OCI-LY7 (cell line): ENCODE results near the gene GJC2. TPM values are rescaled to one million over a fixed set of nuclear protein-coding genes. Genes with fewer than 3 reads are reported as not detected.

Experiments used
- BruUV-seq: library from RNA; stranded (reverse); fragments of 400-500 nt; replicated peaks from 2 replicates; lab custom pipeline; 2021; lab: Mats Ljungman, UMichigan
- CTCF ChIA-PET: fragments of 300-600 bp; sonication (Branson Sonifier 250); formaldehyde crosslinking; loops from one replicate; lab custom pipeline; 2022; ENCODE audit warnings: antibody characterized with exemption; ENCODE audit not compliant: unreplicated experiment; lab: Charles Lee
- POLR2A ChIA-PET: fragments of 300-600 bp; sonication (Branson Sonifier 250); formaldehyde crosslinking; loops from one replicate; lab custom pipeline; 2022; ENCODE audit warnings: antibody characterized with exemption; lab: Charles Lee
- DNase-seq: peaks from one replicate; pipeline ENCODE4 v3.0.0-alpha.2; 2015; ENCODE audit warnings: low spot score
- H2AFZ ChIP-seq: fragments of 200-600 bp; sonication (generic), shearing (Covaris generic); 2 replicates; pipeline ENCODE4 v1.6.1; 2014; ENCODE audit warnings: mild to moderate bottlenecking, antibody characterized with exemption, low read length, moderate library complexity
- H3K27ac ChIP-seq: fragments of 200-600 bp; sonication (generic); 2 replicates; pipeline ENCODE4 v1.5.1; 2014; ENCODE audit warnings: mixed run types, low read depth, mild to moderate bottlenecking, moderate library complexity, low read length, inconsistent platforms; ENCODE audit not compliant: poor library complexity, severe bottlenecking
- H3K36me3 ChIP-seq: fragments of 200-600 bp; sonication (generic); 2 replicates; pipeline ENCODE4 v1.6.1; 2014; ENCODE audit warnings: mild to moderate bottlenecking, antibody characterized with exemption, low read length, moderate library complexity, mixed read lengths; ENCODE audit not compliant: insufficient read depth
- H3K4me1 ChIP-seq: fragments of 200-600 bp; sonication (generic); 2 replicates; pipeline ENCODE4 v1.5.1; 2014; ENCODE audit warnings: mild to moderate bottlenecking, low read length; ENCODE audit not compliant: insufficient read depth, poor library complexity, severe bottlenecking
- H3K4me2 ChIP-seq: fragments of 200-600 bp; sonication (generic); 2 replicates; pipeline ENCODE4 v1.6.1; 2014; ENCODE audit warnings: mild to moderate bottlenecking, low read length
- H3K4me3 ChIP-seq: fragments of 200-600 bp; sonication (generic); 2 replicates; pipeline ENCODE4 v1.5.1; 2014; ENCODE audit warnings: mild to moderate bottlenecking, low read depth, low read length; ENCODE audit not compliant: poor library complexity, severe bottlenecking
- H3K79me2 ChIP-seq: fragments of 200-600 bp; sonication (generic); 2 replicates; pipeline ENCODE4 v1.6.1; 2016; ENCODE audit warnings: low read depth, mild to moderate bottlenecking, low read length, moderate library complexity, mixed read lengths; ENCODE audit not compliant: insufficient read depth
- H3K9me2 ChIP-seq: fragments of 200-600 bp; sonication (generic); 2 replicates; pipeline ENCODE4 v1.6.1; 2016; ENCODE audit warnings: mild to moderate bottlenecking, low read length, mixed read lengths; ENCODE audit not compliant: insufficient read depth
- H3K9me3 ChIP-seq: fragments of 200-600 bp; sonication (generic); 2 replicates; pipeline ENCODE4 v1.6.1; 2014; ENCODE audit warnings: mild to moderate bottlenecking, mixed run types, low read length, mixed read lengths
- H4K20me1 ChIP-seq: fragments of 200-600 bp; sonication (generic); 2 replicates; pipeline ENCODE4 v1.6.1; 2014; ENCODE audit warnings: mild to moderate bottlenecking, antibody characterized with exemption, low read length, moderate library complexity, mixed read lengths; ENCODE audit not compliant: insufficient read depth
- EZH2phosphoT487 ChIP-seq: fragments of 200-600 bp; sonication (generic); IDR thresholded peaks from 2 replicates; pipeline ENCODE4 v1.6.1; 2018; ENCODE audit warnings: low read depth, borderline replicate concordance, mild to moderate bottlenecking, mixed run types, antibody characterized with exemption, low read length, moderate library complexity, mixed read lengths
- intact Hi-C: fragments of 100-400 bp; cut with micrococcal nuclease; formaldehyde crosslinking; loops from one replicate; pipeline ENCODE4 v1.10.0; 2022; ENCODE audit not compliant: unreplicated experiment
- total RNA-seq, 2 experiments: library from RNA; depleted of rRNA in 1 of 2; stranded (reverse); fragments of >200 nt in 1 of 2; shearing (Covaris generic) in 1 of 2; gene quantifications; 2 replicates each; pipeline ENCODE4 v1.2.3, GENCODE V29; 2014 to 2022
- TF ChIP-seq, protein P1 (sequence below): fragments of 200-600 bp; sonication (generic); conservative IDR thresholded peaks from 2 replicates; pipeline ENCODE4 v1.5.1; 2014; ENCODE audit warnings: mild to moderate bottlenecking, antibody characterized with exemption, low read length, moderate library complexity, mixed read lengths

The GJC2 gene
- total RNA-seq, 2 experiments from 2014 or later = 0.22 to 0.80 TPM

DNA sequence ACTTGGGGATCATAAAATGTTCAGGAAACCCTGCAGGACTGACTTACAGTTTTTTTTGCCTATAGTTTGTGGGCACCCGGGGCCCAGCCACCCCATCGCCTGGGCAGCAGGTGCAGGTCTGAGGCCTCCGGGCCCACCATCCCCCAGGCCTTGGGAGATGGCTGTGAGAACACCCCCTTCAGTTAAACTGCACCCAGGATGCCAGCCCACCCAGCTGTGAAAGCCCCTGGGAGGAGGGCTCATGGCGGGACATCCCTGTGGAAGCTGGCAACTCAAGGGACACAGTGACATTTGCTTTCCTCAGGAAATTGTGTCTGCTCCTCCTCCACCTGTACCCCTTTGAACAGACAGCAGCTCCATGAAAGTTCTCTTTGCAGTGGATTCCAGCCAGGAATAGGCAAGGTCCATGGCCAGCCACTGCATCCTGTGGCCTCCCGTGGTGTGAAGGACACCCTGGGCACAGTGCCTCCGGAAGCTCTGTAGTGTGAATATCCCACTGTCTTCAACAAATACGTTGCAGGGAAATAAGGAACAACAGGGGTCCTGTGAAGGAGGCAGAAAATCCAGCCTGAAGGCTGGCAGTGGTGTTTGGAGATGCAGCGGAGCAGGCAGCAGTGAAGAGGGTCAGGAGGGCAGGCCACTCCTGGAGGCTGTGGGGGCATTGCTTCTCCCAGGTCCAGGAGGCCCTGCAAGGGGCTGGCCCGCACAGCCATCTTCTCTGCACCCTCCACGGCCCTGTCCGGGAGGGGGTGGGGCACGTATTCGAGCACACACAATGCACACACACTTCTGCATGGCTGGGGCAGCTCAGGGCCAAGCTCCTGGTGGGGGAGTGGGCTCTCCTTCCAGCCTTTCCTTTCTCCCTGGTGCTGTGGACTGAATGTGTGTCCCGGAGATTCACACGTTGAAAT lies 56.1 kb downstream of the GJC2 start:
- DNase-seq = no peak
- Histone ChIP-seq H3K4me1 (no peaks in the 10 kb centered on the region), H4K20me1 (no peaks in the 10 kb centered on the region), H3K4me2 (no peak overlapping the region), H3K27ac (no peak overlapping the region), H3K9me3 (no peaks in the 10 kb centered on the region), H3K36me3 (no peaks in the 10 kb centered on the region), H2AFZ (no peak overlapping the region), H3K79me2 (no peaks in the 10 kb centered on the region), H3K9me2 (no peaks in the 10 kb centered on the region), H3K4me3 (no peak overlapping the region)
- no peak for TF ChIP-seq EZH2phosphoT487
- TF ChIP-seq, protein P1, sequence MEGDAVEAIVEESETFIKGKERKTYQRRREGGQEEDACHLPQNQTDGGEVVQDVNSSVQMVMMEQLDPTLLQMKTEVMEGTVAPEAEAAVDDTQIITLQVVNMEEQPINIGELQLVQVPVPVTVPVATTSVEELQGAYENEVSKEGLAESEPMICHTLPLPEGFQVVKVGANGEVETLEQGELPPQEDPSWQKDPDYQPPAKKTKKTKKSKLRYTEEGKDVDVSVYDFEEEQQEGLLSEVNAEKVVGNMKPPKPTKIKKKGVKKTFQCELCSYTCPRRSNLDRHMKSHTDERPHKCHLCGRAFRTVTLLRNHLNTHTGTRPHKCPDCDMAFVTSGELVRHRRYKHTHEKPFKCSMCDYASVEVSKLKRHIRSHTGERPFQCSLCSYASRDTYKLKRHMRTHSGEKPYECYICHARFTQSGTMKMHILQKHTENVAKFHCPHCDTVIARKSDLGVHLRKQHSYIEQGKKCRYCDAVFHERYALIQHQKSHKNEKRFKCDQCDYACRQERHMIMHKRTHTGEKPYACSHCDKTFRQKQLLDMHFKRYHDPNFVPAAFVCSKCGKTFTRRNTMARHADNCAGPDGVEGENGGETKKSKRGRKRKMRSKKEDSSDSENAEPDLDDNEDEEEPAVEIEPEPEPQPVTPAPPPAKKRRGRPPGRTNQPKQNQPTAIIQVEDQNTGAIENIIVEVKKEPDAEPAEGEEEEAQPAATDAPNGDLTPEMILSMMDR = no peak
- BruUV-seq = no TSS peak
- intact Hi-C loops = no loop called here
- POLR2A ChIA-PET = no interaction called here
- CTCF ChIA-PET = no interaction called here

DNA sequence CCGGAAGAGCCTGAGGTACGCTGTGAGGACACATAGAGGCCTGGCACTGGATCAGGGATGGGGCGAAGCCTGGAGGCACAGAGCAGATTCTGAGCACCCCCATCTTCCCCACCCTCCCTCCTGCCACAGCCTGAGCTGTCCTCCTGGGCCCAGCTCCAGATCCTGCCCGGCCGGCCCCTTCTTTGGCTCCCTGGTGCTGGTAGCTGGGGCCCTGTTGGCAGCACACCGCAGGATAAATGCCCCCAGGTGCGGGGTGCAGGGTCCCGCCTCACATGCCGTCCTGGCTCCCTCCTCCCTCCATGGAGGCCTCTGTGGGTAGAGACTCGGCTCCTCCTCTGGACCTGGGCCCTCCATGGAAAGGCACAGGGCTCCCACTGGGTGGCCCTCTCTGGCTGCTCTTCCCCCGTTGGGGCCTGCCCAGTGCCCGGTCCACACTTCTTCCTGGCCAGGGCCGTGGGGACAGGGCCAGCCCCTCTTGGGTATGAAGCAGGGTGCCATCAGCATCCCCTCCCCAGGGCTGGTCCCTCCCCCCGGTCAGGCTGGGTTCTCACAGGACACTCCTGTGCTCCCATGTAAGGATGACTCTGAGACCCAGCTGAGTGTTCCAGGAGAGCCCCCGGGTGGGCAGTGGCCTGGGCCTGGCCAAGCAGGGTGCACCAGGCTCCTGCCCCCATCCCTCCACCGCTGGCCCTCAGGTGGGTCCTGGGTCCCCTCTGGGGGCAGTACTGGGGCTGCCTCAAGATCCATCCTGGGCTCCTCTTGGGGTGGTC lies 57.0 kb downstream of the GJC2 start:
- no peaks in the 10 kb centered on the region for H4K20me1 ChIP-seq
- H3K9me2 ChIP-seq = no peaks in the 10 kb centered on the region
- no peaks in the 10 kb centered on the region for H3K79me2 ChIP-seq
- intact Hi-C loops = no loop called here
- BruUV-seq = no TSS peak
- ChIA-PET POLR2A (no interaction called here), CTCF (no interaction called here)
- no peak overlapping the region for H3K4me3 ChIP-seq
- no peak overlapping the region for H3K4me2 ChIP-seq
- no peaks in the 10 kb centered on the region for H3K36me3 ChIP-seq
- no peak overlapping the region for H2AFZ ChIP-seq
- no peaks in the 10 kb centered on the region for H3K4me1 ChIP-seq
- TF ChIP-seq EZH2phosphoT487 = no peak
- TF ChIP-seq, protein P1 = no peak
- no peak for DNase-seq
- no peaks in the 10 kb centered on the region for H3K9me3 ChIP-seq
- H3K27ac ChIP-seq = no peak overlapping the region
